ENCODE measurements around the gene CIDEA. TPM values are rescaled to one million over a fixed set of nuclear protein-coding genes. Genes with fewer than 3 reads are reported as not detected.

The CIDEA gene
- total RNA-seq, 1 donor from 2014 or later: 0.53 TPM

GRCh38 chr18:12326711-12327460 is 72.7 kb downstream of the CIDEA start:
- FAIRE-seq (no peak), DNase-seq (ENCODE audit: low read depth) (no peak)
- Histone ChIP-seq H3K27me3 (ENCODE audit: control insufficient read depth, insufficient read depth, low read length) (no peaks in the 10 kb centered on the region), H3K4me3 (ENCODE audit: low read depth, low read length) (no peak overlapping the region), H3K36me3 (ENCODE audit: control insufficient read depth, insufficient read depth, low read length) (peaks cover 27% of the 10 kb centered on the region)
- TF ChIP-seq, protein P1, sequence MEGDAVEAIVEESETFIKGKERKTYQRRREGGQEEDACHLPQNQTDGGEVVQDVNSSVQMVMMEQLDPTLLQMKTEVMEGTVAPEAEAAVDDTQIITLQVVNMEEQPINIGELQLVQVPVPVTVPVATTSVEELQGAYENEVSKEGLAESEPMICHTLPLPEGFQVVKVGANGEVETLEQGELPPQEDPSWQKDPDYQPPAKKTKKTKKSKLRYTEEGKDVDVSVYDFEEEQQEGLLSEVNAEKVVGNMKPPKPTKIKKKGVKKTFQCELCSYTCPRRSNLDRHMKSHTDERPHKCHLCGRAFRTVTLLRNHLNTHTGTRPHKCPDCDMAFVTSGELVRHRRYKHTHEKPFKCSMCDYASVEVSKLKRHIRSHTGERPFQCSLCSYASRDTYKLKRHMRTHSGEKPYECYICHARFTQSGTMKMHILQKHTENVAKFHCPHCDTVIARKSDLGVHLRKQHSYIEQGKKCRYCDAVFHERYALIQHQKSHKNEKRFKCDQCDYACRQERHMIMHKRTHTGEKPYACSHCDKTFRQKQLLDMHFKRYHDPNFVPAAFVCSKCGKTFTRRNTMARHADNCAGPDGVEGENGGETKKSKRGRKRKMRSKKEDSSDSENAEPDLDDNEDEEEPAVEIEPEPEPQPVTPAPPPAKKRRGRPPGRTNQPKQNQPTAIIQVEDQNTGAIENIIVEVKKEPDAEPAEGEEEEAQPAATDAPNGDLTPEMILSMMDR (IDR thresholded peaks at IDR 0.05; ENCODE audit: insufficient read depth, low read length, severe bottlenecking): no peak

Other genes with a start within 250 kb of the CIDEA start
- under 0.01 and 0.13 TPM in 2 replicates for gene ANKRD62, start 160.5 kb upstream of the CIDEA start, total RNA-seq
- gene TUBB6, start 53.9 kb downstream of the CIDEA start, total RNA-seq: 468 and 922 TPM in 2 replicates
- 57.0 and 67.1 TPM in 2 replicates for gene AFG3L2, start 122.9 kb downstream of the CIDEA start, total RNA-seq
- gene PRELID3A, start 153.6 kb downstream of the CIDEA start, total RNA-seq: 4.0 and 9.0 TPM in 2 replicates